ENCODE data around the gene ARHGEF28. TPM values are rescaled to one million over a fixed set of nuclear protein-coding genes. Genes with fewer than 3 reads are reported as not detected.

Gene ARHGEF28
- polyA plus RNA-seq, 5 donors = 8.2 to 16.8 (median 10.2) TPM

DNA sequence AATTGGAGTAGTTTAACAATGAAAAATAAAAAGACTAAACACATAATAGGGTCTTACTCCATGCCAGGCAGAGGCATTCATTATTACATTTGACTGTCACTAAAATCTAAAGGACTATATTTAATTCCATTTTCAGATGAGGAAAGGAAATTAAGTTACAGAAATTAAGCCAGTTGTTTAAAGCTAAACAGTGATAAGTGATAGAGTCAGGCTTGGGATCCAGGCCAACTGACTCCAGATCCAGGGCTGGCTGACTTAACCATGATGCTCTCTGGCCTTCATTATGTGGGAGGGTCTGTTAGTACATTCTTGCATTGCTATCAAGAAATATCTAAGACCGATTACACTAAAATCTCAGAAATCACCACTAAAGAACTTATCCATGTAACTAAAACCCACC, 107.2 kb downstream of the ARHGEF28 start:
- DNase-seq = no peak

DNA sequence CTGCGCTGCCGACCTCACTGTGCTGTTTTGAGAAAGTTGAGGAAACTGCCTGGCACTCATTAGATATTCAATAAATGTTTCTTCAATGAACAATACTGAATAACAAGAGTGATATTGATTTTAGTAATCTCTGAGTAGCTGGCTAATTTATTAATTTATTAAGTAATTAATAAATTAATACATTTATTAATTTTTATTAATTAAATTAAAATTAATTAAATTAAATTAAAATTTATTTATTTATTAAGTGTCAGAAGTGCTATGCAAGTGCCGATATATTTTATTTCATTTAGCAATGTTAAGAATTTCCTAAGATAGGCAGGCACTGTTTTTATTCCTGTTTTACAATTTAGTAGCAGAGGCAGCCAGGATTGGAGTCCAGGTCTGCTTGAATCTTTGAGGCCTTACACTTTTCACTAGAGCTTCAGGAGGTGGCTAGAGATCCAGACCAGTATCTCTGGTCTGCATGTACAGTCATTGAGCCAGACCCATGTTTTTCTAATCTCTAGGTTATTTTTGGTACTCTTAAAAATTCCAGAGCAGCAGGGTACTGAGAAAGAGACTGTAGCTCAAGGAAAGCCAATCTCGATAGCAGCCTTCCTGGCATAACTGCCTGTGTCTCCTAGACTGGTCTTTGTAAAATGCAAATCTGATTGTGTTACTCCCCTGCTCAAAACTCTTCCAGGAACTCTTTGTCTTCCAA, 109.2 kb downstream of the ARHGEF28 start:
- no peak for DNase-seq

DNA sequence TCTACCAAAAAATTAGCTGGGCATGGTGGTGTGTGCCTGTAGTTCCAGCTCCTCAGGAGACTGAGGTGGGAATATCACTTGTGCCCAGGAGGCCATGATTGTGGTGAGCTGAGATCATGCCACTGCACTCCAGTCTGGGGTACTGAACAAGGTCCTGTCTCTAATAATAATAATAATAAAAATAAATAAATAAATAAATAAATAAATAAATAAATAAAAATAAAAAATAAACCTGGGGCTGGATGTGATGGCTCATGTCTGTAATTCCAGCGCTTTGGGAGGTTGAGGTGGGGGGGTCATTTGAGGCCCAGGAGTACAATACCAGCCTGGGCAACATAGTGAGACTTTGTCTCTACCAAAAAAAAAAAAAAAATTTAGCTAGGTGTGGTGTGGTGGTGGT, 113.7 kb downstream of the ARHGEF28 start:
- no peak for DNase-seq

DNA sequence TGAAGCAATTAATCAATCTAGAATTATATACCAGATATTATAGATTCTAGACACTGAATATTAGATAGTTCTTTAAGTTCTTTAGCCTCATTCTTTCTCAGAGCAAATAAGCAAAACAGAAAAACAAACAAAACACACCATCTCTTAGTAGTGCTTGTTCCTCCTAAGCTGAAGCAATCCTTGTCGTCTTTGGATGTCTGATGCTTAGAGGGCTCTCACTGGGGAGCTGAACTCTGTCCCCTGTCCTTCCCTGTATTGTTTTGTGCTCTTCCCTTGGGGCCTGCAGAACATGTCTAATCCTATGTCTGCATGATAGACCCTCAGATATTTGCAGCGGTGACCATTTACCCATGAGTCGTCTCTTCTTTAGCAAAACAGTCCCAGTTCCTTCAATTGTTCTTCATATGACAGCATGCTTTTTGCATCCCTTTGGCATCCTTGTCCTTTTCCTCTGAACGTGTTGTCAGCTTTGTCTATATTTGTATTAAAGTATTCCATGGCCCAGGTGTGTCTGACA, 114.3 kb downstream of the ARHGEF28 start:
- no peak for DNase-seq

DNA sequence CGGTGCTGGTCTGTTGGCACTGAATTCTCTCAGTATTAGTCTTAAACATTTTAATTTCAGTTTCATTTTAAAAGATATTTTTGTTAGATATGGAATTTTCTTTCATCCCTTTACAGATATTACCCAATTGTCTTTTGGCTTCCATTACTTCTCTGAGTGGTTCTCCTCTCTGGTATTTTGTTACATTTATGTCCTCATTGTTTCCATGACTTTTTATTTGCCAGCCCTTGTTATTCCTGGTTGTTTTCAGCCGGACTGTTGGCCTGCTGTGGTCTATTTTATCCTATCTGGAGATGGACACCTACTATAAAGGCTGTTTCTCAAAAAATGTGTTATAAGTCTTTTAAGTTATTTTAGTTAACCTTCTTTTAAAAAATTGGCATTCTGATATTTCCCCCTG, 117.2 kb downstream of the ARHGEF28 start:
- no peak for DNase-seq

DNA sequence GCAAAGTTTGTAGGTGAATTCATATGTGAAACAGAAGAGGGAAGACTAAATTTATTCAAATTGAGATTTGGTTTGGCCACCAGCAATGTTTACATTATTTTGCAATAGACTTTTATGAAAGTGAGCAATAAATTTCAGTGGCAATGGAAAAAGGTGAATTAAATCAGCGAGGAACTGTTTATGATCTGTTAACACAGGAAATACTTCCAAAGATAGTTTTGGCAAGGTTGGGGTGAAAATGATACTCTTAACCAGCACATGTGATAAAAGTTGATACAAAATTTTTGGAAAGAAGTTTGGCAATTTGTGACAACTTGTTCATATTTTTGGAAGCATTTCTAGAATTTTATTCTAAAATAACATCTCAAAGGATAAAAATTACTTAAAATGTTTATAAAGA, 119.8 kb downstream of the ARHGEF28 start:
- no peak for DNase-seq

DNA sequence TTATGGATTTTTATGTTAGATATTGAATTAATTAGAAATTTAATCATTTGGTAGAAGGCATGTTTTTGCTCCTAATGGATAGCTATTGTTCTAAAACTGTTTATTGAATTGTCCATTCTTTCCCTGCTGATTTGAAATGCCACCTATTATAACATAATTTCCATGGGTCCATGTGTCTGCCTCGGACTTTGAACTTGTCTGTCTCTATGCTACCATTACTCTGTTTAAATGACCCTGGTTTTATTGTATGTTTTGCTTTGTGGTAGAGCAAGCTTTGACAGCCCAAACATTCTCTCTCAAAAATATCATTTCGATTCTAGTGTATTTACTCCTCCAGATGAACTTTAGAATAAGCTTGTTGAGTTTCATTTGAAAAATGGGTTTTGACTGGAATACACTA, 120.6 kb downstream of the ARHGEF28 start:
- DNase-seq = no peak

DNA sequence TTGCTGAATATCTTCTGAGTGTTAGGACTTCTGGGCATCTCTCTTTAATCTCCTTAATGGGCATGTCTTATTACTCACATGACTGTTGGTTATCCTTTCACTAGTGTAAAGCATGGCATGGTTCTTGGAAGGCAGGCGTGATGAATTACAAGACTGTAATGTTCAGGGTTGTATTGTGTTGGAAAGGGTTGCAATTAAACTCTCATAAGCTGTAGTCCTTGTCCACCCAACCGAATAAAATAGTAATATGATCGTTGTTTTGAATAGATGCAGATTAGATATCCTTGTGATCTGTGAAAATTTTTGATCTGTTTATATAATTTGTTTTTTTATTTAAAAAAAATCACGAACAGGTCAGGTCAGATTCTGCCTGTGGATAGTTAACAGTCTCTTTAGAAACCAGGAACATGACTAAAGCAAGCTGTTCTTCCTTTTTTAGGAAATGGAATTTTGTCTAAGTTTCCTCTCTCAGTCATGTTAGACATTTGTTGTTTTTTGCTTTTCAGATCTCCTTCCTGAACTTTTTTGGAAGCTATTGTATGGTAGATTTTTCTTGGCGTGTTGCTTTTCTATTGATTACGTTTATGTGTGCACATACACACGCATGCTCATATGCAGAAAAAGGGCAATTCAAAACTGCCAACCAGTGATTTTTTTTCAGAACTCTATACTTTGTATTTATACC, 121.8 kb downstream of the ARHGEF28 start:
- DNase-seq = no peak

DNA sequence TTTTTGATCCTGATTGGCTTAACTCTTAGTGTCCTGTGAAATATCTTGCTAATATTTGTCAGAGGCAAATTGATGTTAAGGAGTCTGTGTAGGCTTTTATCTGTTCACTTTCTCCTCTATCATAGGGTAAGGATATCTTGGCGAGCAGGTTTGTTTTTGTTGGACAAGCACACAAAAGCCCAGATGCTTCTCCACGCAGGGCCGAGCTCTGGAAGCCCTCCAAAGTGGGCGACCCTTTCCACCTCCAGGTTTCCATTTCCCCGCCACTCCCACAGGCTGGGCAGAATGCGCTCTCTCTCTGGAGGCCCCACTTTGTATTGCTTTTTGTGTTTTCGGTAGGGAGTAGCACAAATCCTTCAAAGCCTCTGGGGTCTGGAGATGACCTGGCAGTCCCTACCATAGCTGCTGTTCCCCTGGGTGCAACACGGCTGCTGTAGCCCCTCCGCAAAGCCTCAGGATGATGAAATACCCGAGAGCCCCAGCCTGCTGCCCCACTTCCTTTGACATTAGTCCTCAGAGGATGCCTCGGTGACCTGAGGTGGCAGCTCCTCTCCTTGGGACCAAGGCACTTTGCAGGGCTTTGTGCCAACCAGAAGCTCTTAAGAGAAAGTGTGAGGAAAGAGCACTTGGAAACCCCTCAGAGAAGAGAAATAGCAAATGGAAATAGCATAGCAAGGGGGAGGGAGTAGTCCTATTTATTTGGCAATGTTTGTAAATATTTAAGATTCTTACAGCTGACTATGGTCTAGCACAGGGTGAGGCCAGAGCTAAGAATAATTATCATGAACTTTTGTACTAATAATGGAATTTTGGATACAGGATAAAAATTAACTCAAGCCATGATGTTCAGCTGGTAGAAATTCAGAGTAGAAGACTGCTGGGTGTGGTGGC, 122.8 kb downstream of the ARHGEF28 start:
- peak; percentile 46 to 49 for DNase-seq

DNA sequence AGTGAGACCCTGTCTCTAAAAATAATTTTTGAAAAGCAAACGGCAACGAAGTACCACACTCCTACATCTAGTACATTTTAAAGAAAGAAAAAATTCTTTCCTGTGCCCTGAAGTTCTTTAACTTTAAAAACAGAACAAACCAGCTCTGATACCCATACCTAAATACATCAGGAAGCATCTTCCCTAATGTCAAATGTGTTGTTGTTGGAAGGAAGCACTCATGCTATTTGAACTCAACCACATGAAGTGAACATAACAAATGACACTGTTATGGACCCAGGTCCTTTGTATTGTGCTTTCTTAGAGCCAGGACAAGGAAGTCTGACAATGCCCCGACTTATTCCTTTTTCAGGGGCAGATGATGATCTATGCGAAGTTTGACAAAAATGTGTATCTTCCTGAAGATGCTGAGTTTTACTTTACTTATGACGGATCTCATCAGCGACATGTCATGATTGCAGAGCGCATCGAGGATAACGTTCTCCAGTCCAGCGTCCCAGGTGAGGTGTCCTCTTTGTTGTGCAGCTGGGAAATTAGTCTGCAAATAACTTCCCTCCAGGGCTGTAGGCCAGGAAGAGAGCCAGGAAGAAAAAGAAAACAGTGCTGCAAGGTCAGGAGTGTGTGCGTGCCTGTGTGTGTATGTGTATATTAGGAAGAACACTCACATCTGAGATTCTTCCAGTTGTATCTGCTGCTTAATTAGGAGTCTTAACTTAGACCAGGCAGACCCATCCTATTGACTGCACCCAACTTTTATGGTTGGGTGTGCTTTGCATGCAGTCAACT, 123.7 kb downstream of the ARHGEF28 start:
- no peak for DNase-seq

DNA sequence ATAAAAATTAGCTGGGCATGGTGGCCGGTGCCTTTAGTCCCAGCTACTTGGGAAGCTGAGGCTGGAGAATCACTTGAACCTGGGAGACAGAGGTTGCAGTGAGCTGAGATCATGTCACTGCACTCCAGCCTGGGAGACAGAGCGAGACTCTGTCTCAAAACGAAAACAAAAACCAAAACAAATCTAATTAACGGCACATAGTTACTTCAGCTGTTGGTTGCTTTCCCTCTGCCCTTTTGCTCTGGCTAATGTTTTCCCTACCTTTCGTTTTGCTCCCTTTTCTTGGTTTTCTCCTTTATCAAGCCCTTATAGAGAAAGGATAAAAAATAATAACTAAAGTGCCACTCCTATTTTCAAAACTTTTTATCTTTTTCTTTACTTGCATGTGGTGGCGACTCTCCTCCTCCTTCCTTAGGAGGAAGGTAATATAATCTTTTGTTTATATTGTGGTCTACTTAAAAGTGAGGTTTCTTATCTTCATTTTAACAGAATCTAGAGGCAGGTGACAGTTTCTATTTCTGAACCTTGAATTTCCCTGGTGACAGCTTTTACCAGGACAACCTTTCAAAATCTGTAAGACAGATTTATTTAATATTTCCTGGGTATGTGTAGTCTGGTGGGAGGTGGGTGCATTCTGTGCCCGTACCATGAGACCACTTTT, 125.4 kb downstream of the ARHGEF28 start:
- no peak for DNase-seq

DNA sequence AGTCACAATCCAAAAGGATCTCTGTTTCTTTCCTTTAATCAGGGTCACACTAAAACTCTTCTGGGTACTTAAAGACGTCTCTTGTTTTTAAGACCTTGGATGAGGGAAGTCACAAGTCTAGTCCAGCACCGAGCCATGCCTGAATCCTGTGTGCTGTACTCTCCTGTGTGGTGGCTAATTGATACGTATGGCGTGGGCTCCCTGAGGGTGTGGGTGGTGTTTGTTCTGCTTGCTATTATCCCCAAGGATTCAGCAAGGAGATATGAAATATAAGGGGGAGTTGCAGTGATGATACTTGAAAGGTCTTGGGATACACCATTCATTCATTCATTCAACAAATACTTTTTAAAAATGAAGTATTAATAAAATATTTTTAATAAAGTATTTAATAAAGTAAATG, 128.3 kb downstream of the ARHGEF28 start:
- no peak for DNase-seq

DNA sequence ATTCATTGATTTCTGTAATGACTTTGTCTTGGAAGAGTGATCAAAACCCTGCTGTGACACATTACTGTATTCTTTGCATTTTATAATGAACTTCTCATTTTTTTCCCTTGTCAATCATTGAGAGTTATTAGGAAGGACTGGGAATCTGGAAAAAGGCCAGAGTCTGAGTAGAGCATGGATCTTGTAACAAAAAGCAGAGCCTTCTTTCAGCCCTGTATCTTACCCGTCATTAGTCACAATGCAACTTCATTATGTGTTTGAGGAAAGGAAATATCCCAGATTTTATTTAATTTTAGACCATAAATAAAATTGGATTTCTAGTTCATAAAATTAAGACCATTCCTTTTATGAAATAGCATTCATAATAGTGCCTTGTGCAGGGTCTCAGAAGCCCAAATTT, 131.4 kb downstream of the ARHGEF28 start:
- DNase-seq = no peak

DNA sequence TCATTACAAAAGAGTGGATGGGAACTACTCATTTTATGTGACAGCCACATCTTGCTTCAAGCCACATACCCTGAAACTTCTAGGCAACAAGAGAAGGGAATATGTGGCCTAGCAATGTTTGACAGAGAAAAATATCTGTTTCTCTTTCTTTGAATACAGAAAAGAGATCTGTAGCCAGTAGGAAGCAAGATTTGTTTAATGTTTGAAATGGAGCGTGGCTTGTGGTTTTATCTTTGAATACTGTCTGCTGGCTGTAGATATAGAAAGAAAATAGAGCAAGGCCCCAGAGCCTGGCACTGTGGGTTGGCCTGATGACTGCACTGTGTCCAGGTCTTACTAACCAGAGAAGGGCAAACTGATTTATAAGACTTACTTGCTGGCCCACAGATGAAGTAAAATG, 133.8 kb downstream of the ARHGEF28 start:
- DNase-seq = no peak

DNA sequence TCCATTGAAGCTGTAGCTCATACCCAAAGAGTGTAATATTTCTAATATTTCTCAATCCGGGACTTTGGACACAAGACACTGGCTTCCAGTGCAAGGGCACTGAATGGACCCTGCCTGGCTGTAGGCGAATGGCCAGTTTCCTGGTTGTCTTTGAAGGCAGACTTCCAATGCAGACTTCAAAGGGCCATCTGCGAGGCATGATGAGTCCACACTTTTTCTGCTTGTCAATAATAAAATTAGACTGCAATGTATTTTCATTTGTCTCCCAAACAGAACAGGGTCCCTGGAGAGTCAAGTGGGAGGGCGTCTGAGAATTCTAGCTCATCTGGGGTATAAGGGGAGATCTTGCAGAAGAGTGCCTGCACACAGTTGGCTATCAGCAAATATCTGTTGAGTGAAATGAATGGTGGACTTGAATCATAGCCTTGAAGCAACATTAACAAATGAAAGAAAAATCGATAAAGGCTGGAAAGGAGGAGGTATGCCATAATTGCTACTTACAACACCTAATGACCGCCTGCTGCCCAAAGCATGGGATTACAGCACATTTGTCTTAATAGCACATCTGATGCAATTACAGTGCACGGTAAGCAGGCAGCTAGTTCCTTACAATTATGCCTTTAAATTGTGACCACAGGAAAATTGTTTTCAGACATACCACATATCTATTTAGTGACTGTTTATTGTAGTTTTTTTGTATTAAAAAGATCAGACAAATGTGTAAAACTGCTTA, 137.5 kb downstream of the ARHGEF28 start:
- no peak for DNase-seq

DNA sequence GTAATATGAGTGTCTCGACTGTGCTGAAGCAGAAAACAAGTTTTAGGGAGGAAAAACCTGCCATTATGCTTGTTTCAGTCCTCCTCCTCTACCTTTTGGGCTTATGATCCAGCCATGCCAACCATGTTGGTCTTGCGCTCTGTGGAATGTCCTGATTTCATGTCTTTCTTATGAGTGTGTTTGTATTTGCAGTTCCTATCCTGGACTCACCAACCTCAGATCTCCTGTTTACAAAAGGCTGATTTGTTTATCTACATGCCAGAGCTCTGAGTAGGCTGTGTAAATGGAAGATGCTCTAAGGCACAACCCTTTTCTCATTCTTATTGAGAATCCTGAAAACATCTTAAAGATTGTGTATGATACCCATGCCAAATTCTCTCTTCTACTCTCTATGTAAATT, 138.6 kb downstream of the ARHGEF28 start:
- no peak for DNase-seq

DNA sequence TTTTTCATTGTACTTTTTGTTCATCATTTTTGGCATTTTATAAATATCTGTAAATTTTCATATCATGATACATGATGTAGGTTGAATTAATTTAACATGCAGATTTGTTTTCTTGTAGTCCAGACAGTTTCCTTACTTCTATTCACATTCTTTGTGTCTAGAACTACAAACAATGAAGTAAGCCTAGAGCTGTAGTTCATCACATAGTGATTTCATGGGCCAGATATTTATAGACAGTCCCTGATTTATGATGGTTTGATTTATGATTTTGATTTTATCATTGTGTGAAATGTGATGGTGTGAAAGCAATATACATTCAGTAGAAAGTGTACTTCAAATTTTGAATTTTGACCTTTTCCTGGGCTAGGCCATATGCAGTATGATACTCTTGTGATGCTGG, 139.0 kb downstream of the ARHGEF28 start:
- no peak for DNase-seq

DNA sequence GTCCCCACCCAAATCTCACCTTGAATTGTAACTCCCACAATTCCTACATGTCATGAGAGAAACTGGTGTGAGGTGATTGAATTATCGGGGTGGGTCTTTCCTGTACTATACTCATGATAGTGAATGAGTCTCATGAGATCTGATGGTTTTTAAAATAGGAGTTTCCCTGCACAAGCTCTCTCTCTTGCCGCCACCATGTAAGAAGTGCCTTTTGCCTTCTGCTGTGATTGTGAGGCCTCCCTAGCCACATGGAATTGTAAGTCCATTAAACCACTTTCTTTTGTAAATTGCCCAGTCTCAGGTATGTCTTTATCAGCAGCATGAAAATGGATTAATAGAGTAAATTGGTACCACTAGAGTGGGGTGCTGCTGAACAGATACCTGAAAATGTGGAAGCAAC, 140.9 kb downstream of the ARHGEF28 start:
- DNase-seq = no peak

DNA sequence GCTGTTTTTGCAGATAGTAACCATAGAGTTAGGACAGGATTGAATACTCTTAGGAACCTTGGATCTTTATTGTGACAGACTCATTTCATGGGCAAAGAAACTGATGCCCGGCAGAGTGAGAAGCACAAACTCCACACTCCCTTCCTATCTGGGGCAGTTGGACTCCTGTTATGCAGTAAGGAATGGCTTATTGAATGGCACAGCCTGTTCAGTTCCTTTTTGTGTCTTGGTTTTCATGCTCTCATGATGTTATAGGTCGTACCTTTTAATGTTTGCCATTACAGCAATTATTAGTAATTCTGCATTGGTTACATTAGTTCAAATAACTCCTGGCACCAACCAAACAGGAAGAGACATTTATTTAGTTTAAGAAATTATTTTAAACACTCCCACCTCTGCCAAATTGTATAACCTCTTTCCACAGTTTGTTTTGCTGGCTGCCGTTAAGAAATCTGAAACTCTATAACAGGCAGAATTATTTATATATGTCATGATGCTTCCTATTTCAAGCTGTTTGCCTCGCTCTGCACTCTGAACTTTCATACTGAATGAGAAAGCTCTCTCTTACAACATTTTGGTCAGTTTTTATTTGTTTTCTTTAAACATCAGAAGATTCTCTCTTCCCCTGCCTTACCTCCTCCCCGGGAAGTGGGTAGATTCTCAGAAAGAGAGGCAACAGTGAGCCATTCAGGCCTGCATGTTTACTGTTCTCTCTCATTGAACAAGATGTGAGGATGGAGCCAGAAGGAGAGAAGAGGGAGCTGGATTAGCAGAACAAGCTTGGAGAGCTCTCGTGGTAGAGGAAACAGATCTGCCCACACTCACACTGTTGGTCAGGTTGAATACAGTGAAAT, 144.4 kb downstream of the ARHGEF28 start:
- no peak for DNase-seq
